ENCODE data around the gene SNX33.

DNA sequence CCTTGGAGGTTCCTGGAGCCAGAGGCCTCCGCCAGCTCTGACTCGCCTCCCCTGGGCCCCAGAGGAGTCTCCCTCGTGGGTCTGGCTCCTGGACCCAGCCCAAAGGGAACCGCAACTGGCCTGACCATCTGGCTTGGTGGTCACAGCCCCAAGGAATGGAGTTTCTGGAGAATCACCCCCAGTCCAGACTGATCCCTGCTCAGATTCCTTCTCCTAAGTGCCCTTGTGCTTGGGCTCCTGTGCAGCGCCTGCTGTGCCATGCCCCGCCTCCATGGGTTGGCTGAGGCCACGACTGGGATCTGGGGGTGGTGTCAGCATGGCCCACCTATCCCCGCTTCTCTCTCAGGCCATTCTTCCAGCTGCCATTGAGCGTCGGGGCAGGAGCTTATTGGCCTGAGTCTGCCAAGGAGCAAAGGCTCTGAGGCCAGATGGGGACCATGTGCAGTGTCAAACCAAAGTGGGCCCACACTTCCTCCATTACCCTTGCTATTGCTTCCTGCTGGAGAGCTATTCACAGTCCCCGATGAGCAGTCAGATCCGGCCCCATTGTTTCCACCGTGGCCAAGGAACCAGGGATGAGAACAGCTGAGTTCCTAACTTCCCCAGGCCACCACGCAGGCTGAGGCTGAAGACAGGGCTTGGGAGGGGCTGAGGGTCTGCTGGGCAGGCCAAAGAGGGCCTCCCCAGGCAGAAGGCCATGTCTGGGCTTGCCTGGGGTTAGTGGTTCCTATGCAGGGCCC is 46.0 kb downstream of the SNX33 start:
- TF ChIP-seq, protein P1, sequence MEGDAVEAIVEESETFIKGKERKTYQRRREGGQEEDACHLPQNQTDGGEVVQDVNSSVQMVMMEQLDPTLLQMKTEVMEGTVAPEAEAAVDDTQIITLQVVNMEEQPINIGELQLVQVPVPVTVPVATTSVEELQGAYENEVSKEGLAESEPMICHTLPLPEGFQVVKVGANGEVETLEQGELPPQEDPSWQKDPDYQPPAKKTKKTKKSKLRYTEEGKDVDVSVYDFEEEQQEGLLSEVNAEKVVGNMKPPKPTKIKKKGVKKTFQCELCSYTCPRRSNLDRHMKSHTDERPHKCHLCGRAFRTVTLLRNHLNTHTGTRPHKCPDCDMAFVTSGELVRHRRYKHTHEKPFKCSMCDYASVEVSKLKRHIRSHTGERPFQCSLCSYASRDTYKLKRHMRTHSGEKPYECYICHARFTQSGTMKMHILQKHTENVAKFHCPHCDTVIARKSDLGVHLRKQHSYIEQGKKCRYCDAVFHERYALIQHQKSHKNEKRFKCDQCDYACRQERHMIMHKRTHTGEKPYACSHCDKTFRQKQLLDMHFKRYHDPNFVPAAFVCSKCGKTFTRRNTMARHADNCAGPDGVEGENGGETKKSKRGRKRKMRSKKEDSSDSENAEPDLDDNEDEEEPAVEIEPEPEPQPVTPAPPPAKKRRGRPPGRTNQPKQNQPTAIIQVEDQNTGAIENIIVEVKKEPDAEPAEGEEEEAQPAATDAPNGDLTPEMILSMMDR (IDR thresholded peaks at IDR 0.05) = no peak
- TF ChIP-seq EZH2phosphoT487 (IDR thresholded peaks at IDR 0.05) (no peak), EZH2 (IDR thresholded peaks at IDR 0.05) (no peak)
